Activated T-cell treated with anti-CD3 and anti-CD28 coated beads for 1 hour (primary cell): ENCODE measurements around the gene PCBP2.
"Not testable (repeated sequence)": the region's sequence is repeated elsewhere in the genome, so short reads cannot be mapped to it uniquely, and the experiment has no call there.

Experiments
- DNase-seq: peaks from one replicate; pipeline ENCODE4 v3.0.0-alpha.2; 2020; ENCODE audit warnings: low read depth

The PCBP2 gene

DNA sequence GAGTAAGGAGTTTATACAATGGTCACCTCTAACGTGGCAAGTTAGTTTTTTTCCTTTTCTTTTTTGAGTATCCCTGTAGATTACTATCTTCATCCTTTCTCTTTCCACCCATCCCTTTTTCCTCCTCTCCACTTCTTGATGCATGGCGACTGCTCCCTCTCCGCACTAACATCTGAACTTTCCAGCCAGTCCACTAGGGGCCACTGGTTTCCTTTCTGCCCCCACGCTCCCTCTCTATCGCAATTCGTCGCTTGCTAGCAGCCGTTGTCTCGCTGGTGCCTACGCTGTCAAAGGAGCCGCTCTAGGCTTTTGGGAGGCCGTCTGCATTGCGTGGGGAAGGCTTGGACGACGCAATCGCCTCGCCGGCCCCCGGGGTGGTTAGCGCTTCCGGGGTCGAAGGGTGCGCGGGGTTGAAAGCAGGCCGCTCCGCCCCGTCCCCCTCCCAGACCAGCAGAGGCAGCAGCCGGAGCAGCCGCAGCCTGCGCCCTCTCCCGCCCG lies at the start of gene PCBP2:
PCBP2 (plus strand) TSS at position 442 of the 498 bp plus-strand sequence. CDS start 2,699 bp downstream, outside the sequence.
- peak; percentile 94 for DNase-seq

DNA sequence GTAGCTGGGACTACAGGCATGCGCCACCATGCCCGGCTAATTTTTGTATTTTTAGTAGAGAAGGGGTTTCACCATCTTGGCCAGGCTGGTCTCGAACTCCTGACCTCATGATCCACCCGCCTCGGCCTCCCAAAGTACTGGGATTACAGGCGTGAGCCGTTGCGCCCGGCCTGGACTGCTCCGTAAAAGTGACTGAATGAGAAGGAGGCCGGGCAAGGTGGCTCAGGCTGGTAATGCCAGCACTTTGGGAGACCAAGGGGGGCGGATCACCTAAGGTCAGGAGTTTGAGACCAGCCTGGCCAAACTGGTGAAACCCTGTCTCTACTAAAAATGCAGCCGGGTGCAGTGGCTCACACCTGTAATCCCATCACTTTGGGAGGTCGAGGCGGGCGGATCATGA lies 49.6 kb upstream of the PCBP2 start:
- not testable (repeated sequence) for DNase-seq

DNA sequence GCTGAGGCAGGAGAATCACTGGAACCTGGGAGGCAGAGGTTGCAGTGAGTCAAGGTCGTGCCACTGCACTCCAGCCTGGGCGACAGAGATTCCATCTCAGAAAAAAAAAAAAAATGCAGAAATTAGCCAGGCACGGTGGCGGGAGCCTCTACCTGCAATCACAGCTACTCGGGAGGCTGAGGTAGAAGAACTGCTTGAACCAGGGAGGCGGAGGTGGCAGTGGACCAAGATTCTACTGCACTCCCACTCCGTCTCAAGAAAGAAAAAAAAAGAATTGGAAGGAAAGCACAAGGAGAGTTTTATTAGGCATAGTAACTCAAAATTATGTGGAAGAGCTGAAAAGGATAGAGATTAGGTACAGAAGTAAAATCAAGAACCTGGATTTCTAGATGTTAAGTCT lies 49.0 kb upstream of the PCBP2 start:
- DNase-seq: no peak

DNA sequence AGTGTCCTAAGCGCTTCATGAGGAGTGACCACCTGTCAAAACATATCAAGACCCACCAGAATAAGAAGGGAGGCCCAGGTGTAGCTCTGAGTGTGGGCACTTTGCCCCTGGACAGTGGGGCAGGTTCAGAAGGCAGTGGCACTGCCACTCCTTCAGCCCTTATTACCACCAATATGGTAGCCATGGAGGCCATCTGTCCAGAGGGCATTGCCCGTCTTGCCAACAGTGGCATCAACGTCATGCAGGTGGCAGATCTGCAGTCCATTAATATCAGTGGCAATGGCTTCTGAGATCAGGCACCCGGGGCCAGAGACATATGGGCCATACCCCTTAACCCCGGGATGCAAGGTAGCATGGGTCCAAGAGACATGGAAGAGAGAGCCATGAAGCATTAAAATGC lies 41.0 kb upstream of the PCBP2 start:
- no peak for DNase-seq

DNA sequence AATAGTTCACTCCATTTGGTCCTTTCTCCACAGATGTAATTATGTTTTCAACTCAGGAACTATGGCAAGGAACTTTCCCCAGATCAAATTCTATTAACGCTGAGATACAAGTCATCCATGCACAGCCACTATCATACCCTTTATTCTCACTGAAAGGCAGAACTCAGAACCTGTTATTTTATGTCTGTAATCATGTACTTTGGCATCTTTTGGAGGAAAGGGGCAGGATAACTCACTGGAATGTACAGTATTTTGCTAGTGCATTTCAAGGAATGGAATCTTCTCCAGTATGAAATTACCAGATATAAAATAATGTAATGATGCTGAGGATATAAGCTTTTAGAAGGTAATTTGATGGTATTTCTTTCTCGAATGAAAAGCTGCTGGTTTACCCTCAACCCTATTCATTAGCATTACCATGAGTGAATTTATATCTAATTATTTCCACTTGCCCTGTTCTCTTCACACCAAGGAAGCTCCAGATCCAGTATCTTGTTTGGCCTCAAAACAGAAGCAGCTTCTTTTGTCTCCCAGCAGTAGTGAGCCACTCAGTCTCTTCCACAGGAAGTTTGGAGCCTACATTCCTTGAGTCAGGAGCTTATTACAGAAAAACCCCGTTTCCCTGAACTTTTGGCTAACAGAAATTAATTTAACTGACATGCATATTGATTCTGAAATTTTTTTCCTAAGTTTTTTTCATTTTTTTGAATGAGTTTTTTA lies 38.3 kb upstream of the PCBP2 start:
- no peak for DNase-seq

DNA sequence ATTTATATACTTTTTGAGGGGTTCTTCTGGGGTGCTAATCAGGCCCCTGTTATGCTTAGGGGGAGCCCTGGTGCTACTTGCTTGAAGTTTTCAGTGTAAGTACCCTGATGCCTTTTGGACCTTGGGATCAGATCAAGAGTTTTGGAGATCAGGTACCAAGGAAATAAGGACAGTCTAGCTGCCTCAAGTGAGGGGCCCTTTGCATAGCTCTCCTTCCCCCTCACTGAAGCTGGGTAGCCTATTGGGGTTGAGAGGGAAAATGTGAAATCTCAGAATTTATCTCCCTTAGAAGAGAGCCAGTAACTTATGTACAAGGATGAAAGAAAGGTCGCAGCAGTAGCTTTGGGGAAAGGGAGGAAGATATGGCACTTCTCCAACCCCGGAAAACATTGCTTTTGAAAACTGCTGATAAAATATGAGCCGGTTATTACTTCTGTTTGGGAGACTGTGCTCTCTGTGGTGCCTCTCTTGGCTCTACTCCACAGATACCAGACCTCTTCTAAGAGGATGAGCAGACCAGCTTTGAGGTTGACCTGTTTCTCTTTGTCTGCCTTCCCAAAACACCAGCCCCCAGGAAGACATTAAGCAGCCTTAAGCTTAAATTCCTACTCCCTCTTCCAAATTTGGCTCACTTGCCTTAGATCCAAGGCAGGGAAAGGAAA lies 37.0 kb upstream of the PCBP2 start:
- DNase-seq: no peak

DNA sequence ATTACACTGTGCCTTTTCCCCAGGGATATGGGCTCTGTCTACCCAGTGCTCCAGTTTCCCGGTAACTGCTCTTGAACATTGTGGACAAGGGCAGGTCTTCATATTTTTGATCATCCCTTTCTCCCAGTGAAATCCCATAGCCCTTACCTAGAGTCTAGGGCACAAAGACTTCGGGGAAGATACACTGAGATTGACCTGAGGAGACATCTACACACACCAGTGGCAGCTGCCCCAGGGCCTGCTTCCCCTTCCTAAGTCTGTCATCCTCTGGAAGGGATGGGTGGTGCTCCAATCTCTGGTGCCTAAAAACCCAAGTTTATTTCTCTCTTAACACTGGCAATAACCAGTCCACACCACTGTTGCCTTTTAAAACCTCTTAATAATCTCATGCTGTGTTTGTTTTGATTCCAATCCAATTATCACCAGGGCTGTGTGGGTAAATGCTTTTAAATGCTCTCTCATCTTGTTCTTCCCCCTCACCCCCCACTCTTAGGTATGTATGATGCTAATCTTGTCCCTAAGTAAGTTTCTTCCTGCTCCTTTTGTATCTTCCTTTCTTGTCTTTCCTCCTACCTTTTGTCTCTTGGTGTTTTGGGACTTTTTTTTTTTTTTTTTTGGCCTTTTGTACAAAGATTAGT lies 36.0 kb upstream of the PCBP2 start:
- DNase-seq: not testable (repeated sequence)

DNA sequence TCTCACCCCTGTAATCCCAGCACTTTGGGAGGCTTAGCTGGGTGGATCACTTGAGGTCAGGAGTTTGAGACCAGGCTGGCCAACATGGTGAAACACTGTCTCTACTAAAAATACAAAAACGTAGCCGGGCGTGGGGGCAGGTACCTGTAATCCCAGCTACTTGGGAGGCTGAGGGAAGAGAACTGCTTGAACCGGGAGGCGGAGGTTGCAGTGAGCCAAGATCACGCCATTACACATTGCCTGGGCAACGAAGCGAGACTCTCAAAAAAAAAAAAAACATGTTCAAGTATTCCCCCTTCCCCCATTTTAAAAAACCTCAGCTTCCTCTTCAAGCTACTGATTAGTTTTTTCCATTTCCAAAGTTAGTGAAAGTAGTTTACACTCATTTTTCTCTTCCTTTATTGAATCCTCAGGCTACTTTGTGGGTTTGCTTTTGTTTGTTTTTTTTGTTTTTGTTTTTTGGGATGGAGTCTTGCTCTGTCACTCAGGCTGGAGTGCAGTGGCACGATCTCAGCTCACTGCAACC lies 34.5 kb upstream of the PCBP2 start:
- DNase-seq: not testable (repeated sequence)

DNA sequence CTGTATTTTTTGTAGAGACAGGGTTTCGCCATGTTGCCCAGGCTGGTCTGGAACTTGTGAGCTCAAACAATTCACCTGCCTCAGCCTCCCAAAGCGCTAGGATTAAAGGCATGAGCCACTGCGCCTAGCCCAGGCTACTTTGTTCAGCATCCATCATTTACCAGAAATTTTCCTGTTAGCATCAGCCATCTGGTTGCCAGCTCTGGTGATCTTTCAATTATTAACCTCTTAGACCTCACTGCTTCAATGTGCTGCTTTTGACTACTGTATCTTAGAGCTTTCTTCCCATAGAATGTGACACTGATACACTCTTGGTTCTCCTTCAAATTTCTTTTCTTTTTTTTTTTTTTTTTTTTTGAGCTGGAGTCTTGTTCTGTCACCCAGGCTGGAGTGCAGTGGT lies 33.7 kb upstream of the PCBP2 start:
- no peak for DNase-seq

DNA sequence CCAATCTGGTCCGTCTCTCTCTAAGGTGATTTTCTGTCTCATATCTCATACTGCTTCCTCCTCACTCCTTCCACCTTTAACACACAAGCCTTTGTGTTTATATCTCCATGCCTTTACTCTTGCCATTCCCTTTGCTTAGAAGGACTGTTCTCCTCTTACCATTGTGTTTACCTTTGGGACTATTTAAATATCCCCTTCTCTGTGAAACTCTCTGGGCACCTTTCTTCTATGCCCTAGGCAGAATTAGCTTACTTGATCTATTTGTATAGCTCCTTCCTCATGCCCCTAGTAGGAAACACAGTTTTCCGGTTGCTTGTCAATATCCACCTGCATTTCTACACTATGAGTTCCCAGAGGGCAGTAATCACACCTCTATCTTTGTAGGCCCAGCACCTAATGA lies 32.1 kb upstream of the PCBP2 start:
- DNase-seq: no peak

DNA sequence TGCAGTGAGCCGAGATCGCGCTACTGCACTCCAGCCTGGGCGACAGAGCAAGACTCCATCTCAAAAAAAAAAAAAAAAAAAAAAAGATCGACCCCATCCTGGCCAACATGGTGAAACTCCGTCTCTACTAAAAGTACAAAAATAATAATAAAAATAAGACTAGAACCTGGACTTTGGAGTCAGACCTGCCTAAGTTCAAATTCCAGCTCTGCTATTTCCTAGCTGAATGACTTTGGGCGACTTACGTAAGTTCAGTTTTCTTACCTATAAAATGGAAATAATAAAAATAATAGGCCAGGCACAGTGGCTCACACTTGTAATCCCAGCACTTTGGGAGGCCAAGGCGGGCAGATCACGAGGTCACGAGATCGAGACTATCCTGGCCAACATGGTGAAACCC lies 29.7 kb upstream of the PCBP2 start:
- DNase-seq: not testable (repeated sequence)

DNA sequence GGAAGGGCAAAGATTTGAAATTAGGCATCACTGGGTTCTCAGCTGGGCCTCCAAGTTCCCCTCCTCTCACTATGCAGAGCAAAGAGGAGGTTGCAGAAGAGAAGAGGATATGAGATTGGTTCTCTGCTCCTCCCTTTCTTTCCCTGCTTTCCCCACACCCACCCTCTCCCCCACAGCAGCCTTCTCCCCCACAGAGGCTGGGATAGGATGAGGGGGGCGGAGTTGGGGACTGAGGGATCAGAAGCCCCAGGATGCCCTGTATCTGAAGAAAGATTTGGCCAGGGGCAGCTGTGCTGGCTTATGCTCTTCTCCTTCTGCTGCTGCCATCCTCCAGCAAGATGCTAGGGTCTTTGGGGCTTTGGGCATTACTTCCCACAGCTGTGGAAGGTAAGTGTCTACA lies 28.3 kb upstream of the PCBP2 start, which contains the start of gene AMHR2:
AMHR2 (plus strand) TSS at position 259 of the 400 bp plus-strand sequence; CDS start at position 339, 80 bp downstream.
- no peak for DNase-seq

DNA sequence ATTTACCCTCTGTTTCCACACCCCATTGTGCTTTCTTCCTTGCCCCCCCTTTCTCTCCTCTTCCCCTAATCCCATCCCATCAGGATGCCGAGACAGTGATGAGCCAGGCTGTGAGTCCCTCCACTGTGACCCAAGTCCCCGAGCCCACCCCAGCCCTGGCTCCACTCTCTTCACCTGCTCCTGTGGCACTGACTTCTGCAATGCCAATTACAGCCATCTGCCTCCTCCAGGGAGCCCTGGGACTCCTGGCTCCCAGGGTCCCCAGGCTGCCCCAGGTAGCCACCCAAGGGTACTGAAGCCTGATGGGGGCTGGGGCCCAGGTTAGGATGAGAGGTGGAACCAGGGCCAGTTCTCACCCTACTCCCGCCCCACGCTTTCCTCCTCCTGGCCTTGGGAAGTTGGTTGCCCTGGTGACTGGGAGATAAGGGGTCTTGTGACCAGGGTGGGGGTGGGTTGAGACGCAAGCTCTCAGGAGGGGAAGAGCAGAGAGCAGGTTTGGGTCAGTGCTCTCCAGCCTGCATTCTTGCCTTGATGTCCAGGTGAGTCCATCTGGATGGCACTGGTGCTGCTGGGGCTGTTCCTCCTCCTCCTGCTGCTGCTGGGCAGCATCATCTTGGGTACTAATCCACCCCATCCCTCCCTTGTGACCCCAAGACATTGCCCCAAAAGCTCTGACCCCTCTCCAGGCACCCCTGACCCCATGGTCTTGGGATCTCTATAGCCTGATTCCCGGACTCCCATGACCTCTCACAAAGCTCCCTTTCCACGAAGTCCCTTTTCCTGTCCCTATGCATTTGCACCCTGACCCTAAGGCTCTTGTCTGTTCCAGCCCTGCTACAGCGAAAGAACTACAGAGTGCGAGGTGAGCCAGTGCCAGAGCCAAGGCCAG lies 27.0 kb upstream of the PCBP2 start:
- no peak for DNase-seq

DNA sequence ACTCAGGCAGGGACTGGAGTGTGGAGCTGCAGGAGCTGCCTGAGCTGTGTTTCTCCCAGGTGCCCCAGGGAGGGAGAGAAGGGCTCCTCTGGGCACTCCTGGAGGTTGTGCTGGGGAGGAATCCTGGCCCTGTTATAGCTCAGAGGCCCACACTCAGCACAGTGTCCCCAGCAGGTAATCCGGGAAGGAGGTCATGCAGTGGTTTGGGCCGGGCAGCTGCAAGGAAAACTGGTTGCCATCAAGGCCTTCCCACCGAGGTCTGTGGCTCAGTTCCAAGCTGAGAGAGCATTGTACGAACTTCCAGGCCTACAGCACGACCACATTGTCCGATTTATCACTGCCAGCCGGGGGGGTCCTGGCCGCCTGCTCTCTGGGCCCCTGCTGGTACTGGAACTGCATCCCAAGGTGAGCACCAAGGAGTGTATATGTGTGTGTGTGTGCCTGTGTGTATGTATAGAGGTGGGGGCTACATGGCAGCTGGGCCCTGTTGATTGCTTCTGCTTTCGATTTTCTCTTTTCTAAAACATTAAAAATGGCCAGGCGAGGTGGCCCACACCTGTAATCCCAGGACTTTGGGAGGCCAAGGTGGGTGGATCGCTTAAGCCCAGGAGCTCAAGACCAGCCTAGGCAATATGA lies 26.3 kb upstream of the PCBP2 start:
- DNase-seq: no peak

DNA sequence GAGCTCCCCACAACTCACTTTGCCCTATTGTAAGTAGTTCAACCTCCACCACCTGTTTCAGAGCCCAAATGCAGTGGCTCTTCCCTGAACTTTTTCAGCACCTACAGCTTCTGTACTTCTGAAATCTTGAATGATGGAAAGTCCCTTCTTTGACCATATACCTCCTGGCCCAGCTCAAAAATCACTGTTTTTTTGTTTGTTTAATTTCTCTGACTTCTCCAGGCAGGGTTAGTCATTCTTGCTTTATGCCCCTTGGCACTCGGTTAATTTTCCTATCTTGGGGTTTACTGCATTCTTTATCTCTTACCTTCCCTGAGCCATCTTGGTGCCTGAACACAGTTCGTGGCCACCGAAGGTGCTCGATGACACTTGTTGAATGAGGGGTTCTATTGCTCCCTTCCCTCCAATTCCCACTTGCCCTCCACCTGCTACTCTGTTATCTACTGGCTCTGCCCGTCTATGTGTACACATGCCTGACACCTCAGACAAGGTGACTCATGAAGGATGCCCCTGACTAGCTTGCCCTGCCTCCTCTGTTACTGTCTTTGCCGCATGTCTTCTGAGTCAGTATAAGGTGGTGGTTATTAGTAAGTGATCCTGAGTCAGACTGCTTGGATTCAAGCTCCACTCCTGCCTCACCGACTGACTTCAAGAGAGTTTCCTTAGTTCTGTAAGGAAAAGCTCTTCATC lies 23.9 kb upstream of the PCBP2 start:
- no peak for DNase-seq

DNA sequence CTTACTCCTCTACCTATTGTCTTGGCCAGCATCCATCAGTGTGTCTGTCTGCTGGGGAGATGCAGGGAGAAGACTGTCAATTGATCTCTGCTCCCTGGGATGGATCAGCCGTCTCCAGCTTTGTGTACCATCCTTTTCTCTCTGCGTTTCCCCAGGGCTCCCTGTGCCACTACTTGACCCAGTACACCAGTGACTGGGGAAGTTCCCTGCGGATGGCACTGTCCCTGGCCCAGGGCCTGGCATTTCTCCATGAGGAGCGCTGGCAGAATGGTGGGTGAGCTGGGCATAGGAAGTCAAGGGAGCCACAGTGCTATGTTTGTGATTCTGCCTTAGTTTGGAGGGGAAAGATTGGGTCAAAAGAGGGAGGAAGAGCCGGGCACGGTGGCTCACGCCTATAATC lies 23.2 kb upstream of the PCBP2 start:
- DNase-seq: no peak

DNA sequence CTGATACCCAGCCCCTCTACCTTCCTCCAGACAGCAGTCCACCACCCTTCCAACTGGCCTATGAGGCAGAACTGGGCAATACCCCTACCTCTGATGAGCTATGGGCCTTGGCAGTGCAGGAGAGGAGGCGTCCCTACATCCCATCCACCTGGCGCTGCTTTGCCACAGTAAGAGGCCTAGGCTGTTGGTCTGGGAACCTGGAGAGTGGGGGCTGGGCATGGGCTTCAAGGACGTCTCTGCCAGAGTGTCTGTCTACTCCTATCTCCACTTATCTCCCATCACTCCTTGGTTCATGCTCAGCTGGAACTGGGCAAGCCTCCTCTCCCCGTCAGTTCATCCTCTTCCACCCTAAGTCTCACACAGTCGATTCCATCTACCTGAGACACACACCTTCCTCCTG lies 21.8 kb upstream of the PCBP2 start:
- no peak for DNase-seq

DNA sequence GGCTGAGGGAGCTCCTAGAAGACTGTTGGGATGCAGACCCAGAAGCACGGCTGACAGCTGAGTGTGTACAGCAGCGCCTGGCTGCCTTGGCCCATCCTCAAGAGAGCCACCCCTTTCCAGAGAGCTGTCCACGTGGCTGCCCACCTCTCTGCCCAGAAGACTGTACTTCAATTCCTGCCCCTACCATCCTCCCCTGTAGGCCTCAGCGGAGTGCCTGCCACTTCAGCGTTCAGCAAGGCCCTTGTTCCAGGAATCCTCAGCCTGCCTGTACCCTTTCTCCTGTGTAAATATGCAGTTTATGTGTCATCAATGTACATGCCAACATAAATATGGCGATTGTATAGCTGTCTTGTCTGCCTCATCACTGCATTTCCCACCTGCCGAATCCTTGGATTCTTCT lies 20.7 kb upstream of the PCBP2 start:
- no peak for DNase-seq

DNA sequence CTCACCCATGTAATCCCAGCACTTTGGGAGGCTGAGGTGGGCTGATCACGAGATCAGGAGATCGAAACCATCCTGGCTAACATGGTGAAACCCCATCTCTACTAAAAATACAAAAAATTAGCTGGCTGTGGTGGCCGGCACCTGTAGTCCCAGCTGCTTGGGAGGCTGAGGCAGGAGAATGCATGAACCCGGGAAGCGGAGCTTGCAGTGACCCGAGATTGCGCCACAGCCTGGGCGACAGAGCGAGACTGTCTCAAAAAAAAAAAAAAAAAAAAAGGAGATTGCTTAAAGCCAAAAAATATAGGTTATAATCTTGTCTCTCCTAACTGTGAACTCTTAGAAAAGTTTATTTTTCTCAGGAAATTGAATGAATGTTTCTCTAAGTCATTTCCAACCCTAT lies 16.6 kb upstream of the PCBP2 start:
- not testable (repeated sequence) for DNase-seq

DNA sequence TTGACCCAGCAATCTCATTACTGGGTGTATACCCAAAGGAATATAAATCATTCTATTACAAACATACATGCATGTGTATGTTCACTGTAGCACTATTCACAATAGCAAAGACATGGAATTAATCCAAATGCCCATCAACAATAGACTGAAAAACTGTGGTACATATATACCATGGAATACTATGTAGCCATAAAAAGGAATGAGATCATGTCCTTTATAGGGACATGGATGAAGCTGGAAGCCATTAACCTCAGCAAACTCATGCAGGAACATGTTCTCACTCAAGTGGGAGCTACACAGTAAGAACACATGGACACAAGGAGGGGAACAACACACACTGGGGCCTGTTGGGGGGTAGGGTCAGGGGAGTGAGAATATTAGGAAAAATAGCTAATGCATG lies 12.3 kb upstream of the PCBP2 start:
- not testable (repeated sequence) for DNase-seq
